Right renal pelvis (tissue), 4 donors: ENCODE results near the gene GFOD1. TPM values are rescaled to one million over a fixed set of nuclear protein-coding genes. Genes with fewer than 3 reads are reported as not detected.

ENCODE experiments used
- DNase-seq, 4 donors: peaks; one replicate each; pipeline ENCODE4 v3.0.0-alpha.2; 2013; ENCODE audit warnings: low read depth in 4 of 4, low spot score in 3 of 4, missing footprints in 1 of 4
- polyA plus RNA-seq, 4 donors: library from polyadenylated mRNA; unstranded; fragments of 120-200 nt; gene quantifications; one replicate each; pipeline ENCODE4 v1.2.1, GENCODE V29; 2013; ENCODE audit not compliant: insufficient read length in 4 of 4

GFOD1 gene
- polyA plus RNA-seq, 4 donors = 1.3 to 2.1 (median 1.7) TPM

GRCh38 chr6:13412639-13413465 is 74.5 kb downstream of the GFOD1 start:
- DNase-seq = no peak

- DNase-seq = no peak
Observed at GRCh38 chr6:13412211-13412610, 75.2 kb downstream of the GFOD1 start.

DNA sequence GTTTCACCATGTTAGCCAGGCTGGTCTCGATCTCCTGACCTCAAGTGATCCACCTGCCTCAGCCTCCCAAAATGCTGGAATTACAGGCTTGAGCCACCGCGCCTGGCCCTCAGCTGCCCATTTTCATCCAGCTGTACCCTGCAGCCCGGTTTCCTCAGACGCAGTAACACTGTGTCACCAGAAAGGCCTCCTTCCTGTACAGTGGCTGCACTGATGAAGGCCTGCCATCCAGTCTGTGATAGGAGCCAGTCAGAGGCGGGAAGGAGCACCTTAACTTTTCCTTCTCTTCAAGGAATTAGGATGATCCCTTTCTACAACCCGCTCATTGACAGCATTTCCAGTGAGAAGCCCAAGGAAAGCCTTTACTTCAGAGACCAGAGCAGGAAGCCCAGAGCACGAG is 75.9 kb downstream of the GFOD1 start:
- no peak for DNase-seq

GRCh38 chr6:13409991-13410390 is 77.4 kb downstream of the GFOD1 start:
- DNase-seq = no peak

DNA sequence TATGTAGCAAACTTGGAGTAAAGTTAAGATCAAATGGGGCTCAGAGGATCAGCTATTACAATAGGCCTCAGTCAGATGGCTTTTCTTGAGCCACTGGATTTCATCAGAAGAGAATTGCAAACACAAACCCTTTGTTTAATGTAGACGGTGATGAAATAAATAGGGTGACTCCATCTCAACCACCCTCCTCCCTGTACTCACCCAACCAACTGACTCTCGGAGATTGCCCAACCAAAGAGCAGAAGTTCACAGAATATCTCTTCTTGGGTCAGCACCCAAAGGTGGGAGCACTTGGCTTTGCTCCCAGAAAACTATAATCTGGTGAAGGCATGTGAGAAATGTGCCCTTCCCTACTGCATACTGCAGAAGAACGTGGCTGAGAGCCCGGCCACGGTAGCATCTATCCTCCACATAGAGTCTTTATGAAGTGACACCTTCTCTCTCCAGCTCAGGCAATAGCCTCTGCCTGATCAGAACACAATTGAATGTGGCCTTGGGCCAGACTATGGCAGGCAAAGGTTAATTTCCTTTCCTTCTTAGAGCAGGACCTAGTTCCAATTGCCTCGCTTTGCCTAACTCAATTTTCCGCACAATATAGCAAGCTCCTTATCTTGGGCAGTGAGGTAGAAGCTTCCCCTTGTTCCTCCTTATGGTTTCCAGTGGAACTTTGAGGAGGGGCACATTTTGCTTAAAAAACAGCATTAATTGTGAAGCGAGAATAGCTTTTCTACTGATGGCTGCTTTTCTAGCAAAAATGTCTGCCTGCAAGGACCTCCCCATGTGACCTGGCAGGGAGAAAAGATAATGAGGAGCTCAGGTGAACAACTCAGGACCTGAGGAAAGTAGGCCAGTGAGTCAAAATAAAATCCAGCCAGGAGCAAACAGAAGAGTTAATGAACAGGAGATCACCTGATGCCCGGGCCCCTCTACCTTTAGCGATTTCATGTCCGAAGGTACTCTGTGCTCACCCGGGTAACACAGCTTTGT is 79.4 kb downstream of the GFOD1 start:
- DNase-seq = no peak

GRCh38 chr6:13407368-13407708 is 80.1 kb downstream of the GFOD1 start:
- no peak for DNase-seq

GRCh38 chr6:13406781-13407180 is 80.6 kb downstream of the GFOD1 start:
- no peak for DNase-seq

GRCh38 chr6:13405961-13406477 is 81.4 kb downstream of the GFOD1 start:
- DNase-seq = no peak

DNA sequence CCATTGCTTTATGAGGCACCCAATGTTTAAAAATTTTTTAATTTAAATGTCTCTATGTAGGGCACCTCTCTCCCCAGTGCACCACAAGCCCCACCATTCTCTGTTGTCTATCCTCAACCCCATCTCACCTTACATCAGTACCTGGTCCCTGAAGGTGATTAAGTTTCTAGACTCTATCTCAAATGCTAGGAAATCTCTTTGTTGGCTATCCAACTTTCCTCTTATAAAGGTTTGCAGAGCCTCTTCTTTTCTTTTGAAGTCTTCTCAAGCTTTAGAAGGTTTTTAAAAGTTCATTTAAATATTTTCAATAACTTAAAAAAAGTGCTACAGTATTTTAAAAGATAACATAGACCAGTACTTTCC is 82.5 kb downstream of the GFOD1 start:
- no peak for DNase-seq

DNA sequence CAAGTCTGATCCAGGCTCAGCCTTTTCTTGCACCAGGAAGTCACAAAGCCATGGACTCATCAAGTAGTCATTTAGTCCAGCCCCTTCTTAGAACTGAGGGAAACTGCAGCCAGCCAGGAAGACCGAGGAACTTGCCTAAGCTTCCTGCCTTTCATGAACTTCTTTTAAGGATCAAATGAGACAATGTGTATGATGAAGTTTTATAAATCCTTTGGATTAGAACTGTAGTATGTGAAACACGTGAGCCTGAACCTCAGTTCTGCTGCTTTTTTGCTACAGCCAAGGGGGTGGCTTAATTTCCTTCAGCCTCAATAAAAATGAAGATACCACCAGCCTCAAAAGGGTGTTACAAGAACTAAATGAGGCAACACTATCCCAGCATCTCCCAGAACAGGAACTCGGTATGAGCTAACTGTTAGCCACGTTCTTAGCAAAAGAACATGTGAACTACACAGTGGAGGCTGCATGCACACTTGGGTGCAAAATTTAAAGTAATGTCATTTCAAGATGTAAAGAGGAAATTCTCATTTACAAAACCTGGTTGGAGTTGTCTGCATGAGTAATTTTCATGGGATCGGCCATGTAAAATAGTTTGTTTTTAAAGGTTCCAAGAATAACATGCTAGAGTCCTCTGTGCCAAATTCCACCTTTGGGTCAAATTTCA is 83.0 kb downstream of the GFOD1 start:
- no peak for DNase-seq

DNA sequence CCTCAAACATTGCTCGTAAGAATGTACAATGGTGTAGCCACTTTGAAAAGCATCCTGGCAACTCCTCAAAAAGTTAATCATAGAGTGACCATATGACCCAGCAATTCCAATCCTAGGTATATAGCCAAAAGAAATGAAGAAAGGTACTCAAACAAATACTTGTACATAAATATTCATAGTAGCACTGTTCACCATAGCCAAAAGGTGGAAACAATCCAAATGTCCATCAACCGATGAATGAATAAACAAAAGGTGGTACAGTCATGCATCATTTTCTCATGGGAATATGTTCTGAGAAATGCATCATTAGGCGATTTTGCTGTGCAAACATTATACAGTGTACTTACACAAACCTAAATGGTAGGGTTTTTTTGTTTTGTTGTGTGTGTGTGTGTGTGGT is 84.7 kb downstream of the GFOD1 start:
- no peak for DNase-seq

- DNase-seq = no peak
Observed at GRCh38 chr6:13400772-13401171, 86.6 kb downstream of the GFOD1 start.

- no peak for DNase-seq
Observed at GRCh38 chr6:13398421-13398994, 88.9 kb downstream of the GFOD1 start.

GRCh38 chr6:13398069-13398381 is 89.4 kb downstream of the GFOD1 start:
- DNase-seq = no peak

- no peak for DNase-seq
Observed at GRCh38 chr6:13397359-13398068, 89.9 kb downstream of the GFOD1 start.

- DNase-seq = no peak
Observed at GRCh38 chr6:13396241-13396792, 91.1 kb downstream of the GFOD1 start.

- DNase-seq = peak in 1 of 4 donors; percentile 18
Observed at GRCh38 chr6:13395272-13396237, 91.8 kb downstream of the GFOD1 start.

DNA sequence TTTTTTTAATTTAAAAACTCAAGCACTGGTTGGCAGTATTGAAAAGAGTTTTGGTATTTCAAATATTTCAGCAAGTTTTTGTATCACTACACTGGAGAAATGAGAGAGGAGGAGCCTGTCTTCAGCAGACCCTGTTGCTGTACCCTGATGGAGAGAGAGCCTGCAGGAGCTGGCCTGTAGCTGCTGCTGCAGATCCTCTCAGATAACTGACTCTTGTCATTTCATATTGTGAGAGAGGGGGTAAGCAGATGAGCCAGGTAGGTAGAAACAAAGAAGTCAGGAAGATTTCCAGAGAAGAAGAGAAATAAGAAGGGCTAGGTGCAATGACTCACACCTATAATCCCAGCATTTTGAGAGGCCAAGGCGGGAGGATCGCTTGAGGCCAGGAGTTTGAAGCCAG is 94.9 kb downstream of the GFOD1 start:
- no peak for DNase-seq

DNA sequence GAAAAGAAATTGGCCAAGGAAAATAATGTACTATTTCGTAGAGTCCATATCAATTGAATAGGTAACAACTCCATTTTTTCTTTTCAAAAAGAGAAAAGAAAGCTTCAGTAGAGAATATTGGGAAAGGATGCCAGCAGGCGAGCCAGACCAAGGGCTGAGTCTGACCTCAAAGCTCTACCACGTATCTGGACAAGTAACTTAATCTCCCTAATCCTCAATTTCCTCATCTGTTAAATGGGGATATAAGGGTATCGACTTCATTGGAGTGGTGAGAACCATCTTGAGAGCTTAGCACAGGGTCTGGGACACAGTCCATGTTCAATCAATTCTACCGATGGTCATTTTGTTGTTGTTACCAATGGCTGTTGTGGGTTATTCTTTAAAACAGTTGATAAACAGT is 95.9 kb downstream of the GFOD1 start:
- no peak for DNase-seq
